T-helper 1 cell (primary cell): ENCODE data around the gene LTB.

ENCODE experiments used
- DNase-seq, 5 donors: peaks; one replicate each; pipeline ENCODE4 v3.0.0-alpha.2; 2012 to 2020

Gene LTB

GRCh38 chr6:31575335-31575901, 6.8 kb downstream of the LTB start, which contains the start of gene TNF:
Gene TNF (plus strand): TSS chr6:31575565. CDS start chr6:31575742, 177 bp downstream.
- peak; percentile 62 to 89 (median 70) for DNase-seq

- no peak for DNase-seq
Measured at GRCh38 chr6:31574106-31575061, 7.8 kb downstream of the LTB start.

GRCh38 chr6:31573239-31574105, 8.8 kb downstream of the LTB start:
- no peak for DNase-seq

GRCh38 chr6:31572041-31572911, 9.9 kb downstream of the LTB start, which contains the start of gene LTA:
Gene LTA (plus strand): TSS chr6:31572289. CDS start chr6:31572743, 454 bp downstream.
- DNase-seq, result peak; percentile 61 to 84 (median 71)

- DNase-seq, result no peak
Measured at GRCh38 chr6:31569861-31570536, 12.2 kb downstream of the LTB start.

GRCh38 chr6:31568537-31568961, 13.7 kb downstream of the LTB start:
- peak; percentile 54 to 90 (median 71) for DNase-seq

- peak in 1 of 5 donors; percentile 61 for DNase-seq
Measured at GRCh38 chr6:31567531-31568370, 14.5 kb downstream of the LTB start.

GRCh38 chr6:31560697-31561058, 21.5 kb downstream of the LTB start:
- no peak for DNase-seq

GRCh38 chr6:31559958-31560696, 22.1 kb downstream of the LTB start:
- DNase-seq, result peak in 1 of 5 donors; percentile 86

- no peak for DNase-seq
Measured at GRCh38 chr6:31559606-31559957, 22.6 kb downstream of the LTB start.

GRCh38 chr6:31558631-31559500, 23.4 kb downstream of the LTB start:
- peak; percentile 38 to 77 (median 54) for DNase-seq

GRCh38 chr6:31558318-31558625, 24.0 kb downstream of the LTB start:
- DNase-seq, result no peak

GRCh38 chr6:31557443-31558317, 24.5 kb downstream of the LTB start:
- DNase-seq, result no peak

GRCh38 chr6:31556307-31556706, 25.9 kb downstream of the LTB start:
- no peak for DNase-seq

GRCh38 chr6:31551371-31551770, 30.9 kb downstream of the LTB start:
- DNase-seq, result peak; percentile 37 to 73 (median 48)

GRCh38 chr6:31548544-31548873, 33.7 kb downstream of the LTB start:
- DNase-seq, result no peak

- DNase-seq, result no peak
Measured at GRCh38 chr6:31547727-31548543, 34.3 kb downstream of the LTB start.
